Upper lobe of right lung (tissue), 1 donor: ENCODE data around the gene KRAS. TPM values are rescaled to one million over a fixed set of nuclear protein-coding genes. Genes with fewer than 3 reads are reported as not detected.

Experiments
- ATAC-seq: fragments of 200-7000 bp; cut with Tn5 transposase; one replicate; pipeline ENCODE4 v1.9.1; 2020; ENCODE audit warnings: mild to moderate bottlenecking, moderate library complexity
- DNase-seq: peaks from one replicate; pipeline ENCODE4 v3.0.0-alpha.2; 2020
- H3K27ac ChIP-seq: fragments of 200-600 bp; one replicate; pipeline ENCODE4 v1.8.0; 2022
- H3K27me3 ChIP-seq: fragments of 200-600 bp; one replicate; pipeline ENCODE4 v1.8.0; 2022; ENCODE audit warnings: mild to moderate bottlenecking
- H3K36me3 ChIP-seq: fragments of 200-600 bp; one replicate; pipeline ENCODE4 v1.8.0; 2022
- H3K4me1 ChIP-seq: fragments of 200-600 bp; one replicate; pipeline ENCODE4 v1.8.0; 2022
- H3K4me3 ChIP-seq: fragments of 200-600 bp; one replicate; pipeline ENCODE4 v1.8.0; 2022; ENCODE audit warnings: mild to moderate bottlenecking
- H3K9me3 ChIP-seq: fragments of 200-600 bp; one replicate; pipeline ENCODE4 v1.8.0; 2022
- intact Hi-C: fragments of 100-400 bp; cut with DNase I; formaldehyde crosslinking; loops from one replicate; pipeline ENCODE4 v1.11.0; 2022
- total RNA-seq: library from RNA; stranded (reverse); fragmentation: NEBNext Ultra II Directional; extraction: Animal tissue kit (Norgen Biotek cat#: 25700); gene quantifications from one replicate; pipeline ENCODE4 v1.2.1, GENCODE V29; 2021
- TF ChIP-seq, protein P1 (sequence below): fragments of 200-600 bp; IDR thresholded peaks from one replicate; pipeline ENCODE4 v1.8.0; 2022; ENCODE audit warnings: antibody characterized with exemption
- donor health status: DM: no; HTN: yes; CAD: no; lungs with severe emphysema.

Gene KRAS
- total RNA-seq, 1 donor from 2014 or later, result 26.7 TPM

DNA sequence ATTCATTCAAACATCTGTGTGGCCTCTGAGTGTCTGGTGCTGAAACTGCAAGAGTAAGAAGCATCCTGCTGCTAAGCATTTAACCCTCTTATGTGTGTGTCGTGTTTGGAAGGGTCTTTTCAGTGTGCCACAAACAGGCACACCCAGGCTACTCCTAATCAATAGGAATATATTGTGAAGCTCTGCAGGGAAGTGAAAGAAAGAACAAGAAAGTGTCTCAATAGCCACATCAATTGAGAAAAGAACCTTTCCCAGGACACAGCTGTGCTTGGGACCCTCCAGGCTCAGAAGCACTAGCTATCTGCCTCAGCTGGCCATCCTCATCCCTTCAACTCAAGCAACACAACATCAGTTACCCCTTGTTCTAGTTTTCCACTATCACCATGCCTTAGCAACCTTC lies 13.4 kb upstream of the KRAS start:
- ATAC-seq (no peak), DNase-seq (no peak)
- H3K4me1 ChIP-seq, result no peaks in the 10 kb centered on the region
- no peaks in the 10 kb centered on the region for H3K9me3 ChIP-seq
- no peak overlapping the region for H3K4me3 ChIP-seq
- H3K36me3 ChIP-seq, result no peaks in the 10 kb centered on the region
- H3K27me3 ChIP-seq, result no peaks in the 10 kb centered on the region
- intact Hi-C loops, result no loop called here
- H3K27ac ChIP-seq, result no peak overlapping the region
- TF ChIP-seq, protein P1, sequence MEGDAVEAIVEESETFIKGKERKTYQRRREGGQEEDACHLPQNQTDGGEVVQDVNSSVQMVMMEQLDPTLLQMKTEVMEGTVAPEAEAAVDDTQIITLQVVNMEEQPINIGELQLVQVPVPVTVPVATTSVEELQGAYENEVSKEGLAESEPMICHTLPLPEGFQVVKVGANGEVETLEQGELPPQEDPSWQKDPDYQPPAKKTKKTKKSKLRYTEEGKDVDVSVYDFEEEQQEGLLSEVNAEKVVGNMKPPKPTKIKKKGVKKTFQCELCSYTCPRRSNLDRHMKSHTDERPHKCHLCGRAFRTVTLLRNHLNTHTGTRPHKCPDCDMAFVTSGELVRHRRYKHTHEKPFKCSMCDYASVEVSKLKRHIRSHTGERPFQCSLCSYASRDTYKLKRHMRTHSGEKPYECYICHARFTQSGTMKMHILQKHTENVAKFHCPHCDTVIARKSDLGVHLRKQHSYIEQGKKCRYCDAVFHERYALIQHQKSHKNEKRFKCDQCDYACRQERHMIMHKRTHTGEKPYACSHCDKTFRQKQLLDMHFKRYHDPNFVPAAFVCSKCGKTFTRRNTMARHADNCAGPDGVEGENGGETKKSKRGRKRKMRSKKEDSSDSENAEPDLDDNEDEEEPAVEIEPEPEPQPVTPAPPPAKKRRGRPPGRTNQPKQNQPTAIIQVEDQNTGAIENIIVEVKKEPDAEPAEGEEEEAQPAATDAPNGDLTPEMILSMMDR, result no peak

DNA sequence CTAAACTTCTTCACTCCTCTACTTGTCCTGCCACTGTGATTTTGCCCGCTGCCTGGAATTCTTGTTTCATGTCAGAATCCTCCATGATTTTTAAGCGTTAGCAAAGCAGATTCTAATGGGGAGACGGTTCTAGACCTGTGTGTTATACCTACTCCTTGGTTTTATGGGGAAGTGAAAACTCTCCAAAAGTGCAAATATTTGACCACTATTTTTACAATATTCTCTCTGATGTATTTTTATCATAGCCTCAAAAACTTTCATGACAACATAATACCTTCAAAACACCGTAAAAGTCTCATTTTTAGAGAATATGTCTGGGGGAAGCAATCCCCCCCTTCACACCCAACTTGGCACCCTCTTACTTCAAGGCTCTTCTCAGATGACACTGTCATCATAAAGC lies 12.9 kb upstream of the KRAS start:
- Histone ChIP-seq H3K9me3 (no peaks in the 10 kb centered on the region), H3K27ac (no peak overlapping the region), H3K36me3 (no peaks in the 10 kb centered on the region), H3K4me3 (no peak overlapping the region), H3K4me1 (no peaks in the 10 kb centered on the region), H3K27me3 (no peaks in the 10 kb centered on the region)
- intact Hi-C loops, result no loop called here
- DNase-seq (no peak), ATAC-seq (no peak)
- TF ChIP-seq, protein P1, result no peak

DNA sequence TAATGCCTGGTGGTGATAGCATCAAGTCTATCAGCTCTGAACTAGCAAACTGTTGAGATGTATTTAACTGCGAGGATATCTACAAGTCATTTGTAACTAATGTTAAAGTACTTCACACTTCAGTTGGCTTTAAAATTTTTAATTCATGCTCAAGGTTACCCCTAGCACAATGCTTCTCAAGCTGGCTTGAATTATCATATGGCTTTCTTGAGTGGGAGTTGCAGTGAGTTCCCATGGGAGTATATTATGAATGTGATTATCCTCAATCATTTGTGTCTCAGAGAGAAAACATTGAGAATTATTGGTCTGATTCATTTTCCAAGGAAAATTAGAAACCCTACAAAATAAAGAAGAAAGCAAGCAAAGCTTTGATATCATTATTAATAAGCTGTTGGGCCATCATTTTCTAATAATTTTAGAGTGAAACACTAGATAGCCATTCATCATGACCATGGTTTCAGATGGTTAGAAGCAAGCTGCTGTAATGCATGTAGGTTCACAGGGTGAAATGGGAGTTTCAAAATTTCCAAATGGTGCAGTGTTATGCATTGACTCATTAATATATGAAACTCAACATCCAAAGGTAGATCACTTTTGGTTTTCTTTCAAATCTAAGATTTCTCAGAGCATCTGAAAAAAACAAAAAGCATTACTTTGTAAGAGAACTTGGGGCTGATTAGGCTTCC lies 11.8 kb upstream of the KRAS start:
- Histone ChIP-seq H3K36me3 (no peaks in the 10 kb centered on the region), H3K4me3 (no peak overlapping the region), H3K9me3 (no peaks in the 10 kb centered on the region), H3K27me3 (no peaks in the 10 kb centered on the region), H3K4me1 (no peaks in the 10 kb centered on the region), H3K27ac (no peak overlapping the region)
- TF ChIP-seq, protein P1, result no peak
- intact Hi-C loops, result no loop called here
- no peak for ATAC-seq
- DNase-seq, result no peak

DNA sequence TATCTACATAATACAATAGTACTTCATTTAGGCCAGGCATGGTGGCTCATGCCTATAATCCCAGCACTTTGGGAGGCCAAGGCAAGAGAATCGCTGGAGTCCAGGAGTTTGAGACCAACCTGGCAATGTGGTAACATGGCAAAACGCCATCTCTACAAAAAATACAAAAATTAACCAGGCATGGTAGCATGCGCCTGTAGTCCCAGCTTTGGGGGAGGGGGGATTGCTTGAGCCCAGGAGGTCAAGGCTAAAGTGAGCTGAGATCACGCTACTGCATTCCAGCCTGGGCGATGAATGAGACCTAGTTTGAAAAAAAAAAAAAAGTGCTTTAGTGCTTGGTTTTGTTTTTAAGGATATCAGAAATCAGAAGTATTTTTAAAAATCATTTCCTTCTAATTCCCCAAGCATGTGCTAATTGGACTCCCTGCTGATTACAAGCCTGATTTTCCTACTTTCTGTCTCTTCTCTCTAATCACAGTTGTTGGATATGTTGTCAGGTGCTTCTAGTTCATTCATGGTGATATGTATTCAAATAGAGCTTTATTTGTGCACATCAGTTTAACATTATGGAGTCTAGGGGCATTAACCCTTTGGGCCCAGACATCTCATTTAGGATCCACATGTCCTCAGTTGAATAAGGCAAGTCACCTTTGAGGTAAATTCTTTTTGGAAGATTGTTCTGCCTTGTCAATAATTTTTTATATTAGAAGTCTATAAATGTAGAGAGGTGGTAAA lies 7.0 kb upstream of the KRAS start:
- DNase-seq (no peak), ATAC-seq (no peak)
- H3K36me3 ChIP-seq, result no peaks in the 10 kb centered on the region
- no peaks in the 10 kb centered on the region for H3K27me3 ChIP-seq
- H3K4me1 ChIP-seq, result no peaks in the 10 kb centered on the region
- no peaks in the 10 kb centered on the region for H3K9me3 ChIP-seq
- intact Hi-C loops, result no loop called here
- H3K4me3 ChIP-seq, result no peak overlapping the region
- TF ChIP-seq, protein P1, result no peak
- no peak overlapping the region for H3K27ac ChIP-seq

DNA sequence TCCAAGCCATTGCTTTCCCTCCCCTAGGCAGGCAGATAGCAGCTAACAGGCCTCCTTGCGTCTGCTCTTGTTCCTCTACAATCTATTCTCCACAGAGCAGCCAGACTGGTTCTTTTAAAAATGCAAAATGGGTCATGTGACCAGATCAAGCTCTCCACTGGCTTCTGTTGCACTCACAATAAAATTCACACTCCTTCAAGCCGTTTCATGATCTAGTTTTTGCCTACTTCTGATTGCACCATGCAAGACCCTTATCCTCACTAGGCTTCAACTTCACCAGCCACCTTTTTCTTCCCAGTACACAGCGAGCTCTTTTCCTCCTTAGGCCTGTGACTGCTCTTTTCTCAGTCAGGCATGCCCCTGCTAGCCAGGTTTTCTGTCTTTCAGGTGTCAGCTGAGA lies 6.1 kb upstream of the KRAS start:
- Histone ChIP-seq H3K4me3 (no peak overlapping the region), H3K36me3 (no peaks in the 10 kb centered on the region), H3K27ac (no peak overlapping the region), H3K9me3 (no peaks in the 10 kb centered on the region), H3K4me1 (no peaks in the 10 kb centered on the region), H3K27me3 (no peaks in the 10 kb centered on the region)
- ATAC-seq, result peak; percentile 70
- no peak for DNase-seq
- intact Hi-C loops, result no loop called here
- TF ChIP-seq, protein P1, result no peak
